Measurements from ENCODE around the gene ASB4.

Gene ASB4

DNA sequence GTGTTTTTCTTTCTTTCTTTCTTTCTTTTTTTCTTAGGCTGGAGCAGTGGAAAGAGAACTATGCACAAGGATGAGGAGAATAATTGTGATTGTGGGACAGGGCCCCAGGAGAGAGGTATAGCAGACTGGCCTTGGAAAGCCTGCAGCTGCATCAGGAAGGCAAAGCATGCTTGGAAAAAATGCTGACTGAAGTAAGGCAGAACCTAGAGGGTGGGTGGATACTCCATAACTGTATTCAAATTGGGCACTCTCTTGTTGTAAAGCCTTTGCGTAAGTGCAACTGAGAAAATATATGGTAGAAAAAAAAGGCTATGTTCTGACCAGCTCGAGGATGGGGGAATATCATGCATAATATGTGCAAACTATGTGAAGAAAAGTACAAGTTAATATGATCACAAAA lies 71.0 kb downstream of the ASB4 start:
- Mint-ChIP-seq H3K36me3 (ENCODE audit: low read depth) (no peaks in the 10 kb centered on the region), H3K4me3 (no peak overlapping the region), H3K27ac (no peak overlapping the region), H3K4me1 (peaks cover 11% of the 10 kb centered on the region), H3K27me3 (ENCODE audit: low read depth, poor library complexity) (no peaks in the 10 kb centered on the region), H3K9me3 (no peaks in the 10 kb centered on the region)
- DNase-seq = no peak
- TF ChIP-seq, protein P1, sequence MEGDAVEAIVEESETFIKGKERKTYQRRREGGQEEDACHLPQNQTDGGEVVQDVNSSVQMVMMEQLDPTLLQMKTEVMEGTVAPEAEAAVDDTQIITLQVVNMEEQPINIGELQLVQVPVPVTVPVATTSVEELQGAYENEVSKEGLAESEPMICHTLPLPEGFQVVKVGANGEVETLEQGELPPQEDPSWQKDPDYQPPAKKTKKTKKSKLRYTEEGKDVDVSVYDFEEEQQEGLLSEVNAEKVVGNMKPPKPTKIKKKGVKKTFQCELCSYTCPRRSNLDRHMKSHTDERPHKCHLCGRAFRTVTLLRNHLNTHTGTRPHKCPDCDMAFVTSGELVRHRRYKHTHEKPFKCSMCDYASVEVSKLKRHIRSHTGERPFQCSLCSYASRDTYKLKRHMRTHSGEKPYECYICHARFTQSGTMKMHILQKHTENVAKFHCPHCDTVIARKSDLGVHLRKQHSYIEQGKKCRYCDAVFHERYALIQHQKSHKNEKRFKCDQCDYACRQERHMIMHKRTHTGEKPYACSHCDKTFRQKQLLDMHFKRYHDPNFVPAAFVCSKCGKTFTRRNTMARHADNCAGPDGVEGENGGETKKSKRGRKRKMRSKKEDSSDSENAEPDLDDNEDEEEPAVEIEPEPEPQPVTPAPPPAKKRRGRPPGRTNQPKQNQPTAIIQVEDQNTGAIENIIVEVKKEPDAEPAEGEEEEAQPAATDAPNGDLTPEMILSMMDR (IDR thresholded peaks at IDR 0.05) = no peak

DNA sequence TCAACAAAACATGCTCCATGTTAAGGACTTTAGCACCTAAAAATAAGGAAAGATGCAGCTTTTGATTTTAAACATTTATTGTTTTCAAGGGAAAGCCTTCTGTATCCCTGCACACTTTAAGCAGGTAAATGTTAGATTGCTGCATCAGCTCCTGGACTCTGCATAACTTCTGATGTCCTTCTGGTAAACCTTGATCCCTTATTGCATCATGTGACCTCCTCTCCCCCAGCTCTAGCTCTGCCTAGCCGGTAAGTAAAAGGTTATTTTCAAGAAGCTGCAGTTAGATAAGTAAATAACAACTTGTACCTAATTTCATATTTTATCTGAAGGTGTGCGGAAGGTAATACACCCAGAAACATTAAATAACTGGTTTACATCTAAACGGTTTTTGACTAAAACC lies 73.1 kb downstream of the ASB4 start:
- DNase-seq = no peak
- H3K4me1 Mint-ChIP-seq = peaks cover 4% of the 10 kb centered on the region
- H3K36me3 Mint-ChIP-seq (ENCODE audit: low read depth) = no peaks in the 10 kb centered on the region
- no peak overlapping the region for H3K27ac Mint-ChIP-seq
- peaks cover 6% of the 10 kb centered on the region for H3K9me3 Mint-ChIP-seq
- H3K4me3 Mint-ChIP-seq = no peak overlapping the region
- TF ChIP-seq, protein P1 (IDR thresholded peaks at IDR 0.05) = no peak
- no peaks in the 10 kb centered on the region for H3K27me3 Mint-ChIP-seq (ENCODE audit: low read depth, poor library complexity)

DNA sequence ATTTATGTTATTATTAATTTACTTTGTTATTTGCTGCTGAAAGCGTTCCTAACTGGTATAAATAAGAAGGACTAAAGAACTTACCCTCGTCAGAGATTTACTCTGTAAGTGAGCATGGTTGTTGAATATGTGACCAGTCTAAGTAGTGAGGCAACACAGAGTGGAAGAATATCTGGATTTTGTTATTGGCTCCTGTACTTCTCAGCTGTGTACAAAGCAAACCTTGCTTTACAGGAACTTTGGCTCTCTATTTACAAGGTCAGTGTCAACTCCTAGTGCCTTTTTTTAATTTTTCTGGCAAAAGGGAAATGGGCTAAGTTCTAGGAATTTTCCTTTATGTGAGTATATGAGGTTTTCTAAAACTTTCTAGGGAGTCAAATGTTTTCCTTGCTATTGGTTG lies 74.9 kb downstream of the ASB4 start:
- Mint-ChIP-seq H3K9me3 (peaks cover 6% of the 10 kb centered on the region), H3K36me3 (ENCODE audit: low read depth) (no peaks in the 10 kb centered on the region), H3K4me3 (no peak overlapping the region), H3K27me3 (ENCODE audit: low read depth, poor library complexity) (peaks cover 3% of the 10 kb centered on the region), H3K27ac (no peak overlapping the region), H3K4me1 (no peaks in the 10 kb centered on the region)
- no peak for DNase-seq
- TF ChIP-seq, protein P1 (IDR thresholded peaks at IDR 0.05) = no peak

DNA sequence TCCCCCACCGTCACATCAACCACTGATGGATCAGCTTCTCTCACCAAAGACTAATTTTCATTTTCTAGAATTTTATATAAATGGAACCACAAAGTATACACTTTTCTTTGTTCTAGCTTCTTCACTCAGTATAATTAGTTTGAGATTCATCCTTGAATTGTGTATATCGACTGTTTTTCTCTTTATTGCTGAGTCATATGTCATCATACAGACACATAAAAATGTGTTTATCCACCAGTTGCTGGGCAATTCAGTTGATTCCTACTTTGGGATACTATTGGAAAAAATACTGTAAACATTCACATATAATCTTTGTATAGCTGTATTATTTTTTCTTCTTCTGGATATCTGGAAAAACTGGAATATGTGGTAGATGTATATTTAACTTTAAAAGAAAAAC lies 84.0 kb downstream of the ASB4 start:
- peaks cover 16% of the 10 kb centered on the region for H3K9me3 Mint-ChIP-seq
- TF ChIP-seq, protein P1 (IDR thresholded peaks at IDR 0.05) = no peak
- peaks cover under 1% of the 10 kb centered on the region for H3K27me3 Mint-ChIP-seq (ENCODE audit: low read depth, poor library complexity)
- no peak overlapping the region for H3K4me3 Mint-ChIP-seq
- no peak overlapping the region for H3K27ac Mint-ChIP-seq
- no peaks in the 10 kb centered on the region for H3K4me1 Mint-ChIP-seq
- DNase-seq = no peak
- no peaks in the 10 kb centered on the region for H3K36me3 Mint-ChIP-seq (ENCODE audit: low read depth)

DNA sequence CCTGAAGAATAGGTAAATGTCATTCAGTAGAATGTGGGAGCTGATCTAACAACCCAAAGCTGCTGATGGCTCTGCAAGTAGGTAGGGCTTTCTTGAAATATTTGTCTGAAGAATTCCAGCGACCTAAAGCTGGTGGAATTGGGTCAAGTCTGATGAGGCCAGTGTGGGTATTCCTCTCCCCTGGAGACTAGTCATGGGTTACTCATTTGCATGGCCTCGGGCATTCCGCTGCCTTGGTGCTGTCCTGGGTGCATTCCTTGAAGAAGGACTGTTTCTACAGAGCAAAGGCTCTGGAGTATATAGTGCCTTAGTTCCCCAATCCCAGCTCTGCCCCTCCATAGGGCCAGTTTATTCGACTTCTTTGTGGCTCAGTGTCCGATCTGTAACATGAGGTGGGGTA lies 91.4 kb downstream of the ASB4 start:
- Mint-ChIP-seq H3K36me3 (ENCODE audit: low read depth) (no peaks in the 10 kb centered on the region), H3K27me3 (ENCODE audit: low read depth, poor library complexity) (no peaks in the 10 kb centered on the region), H3K9me3 (peaks cover 13% of the 10 kb centered on the region), H3K27ac (peak overlapping the region; percentile 70), H3K4me1 (peaks cover 10% of the 10 kb centered on the region), H3K4me3 (no peak overlapping the region)
- TF ChIP-seq, protein P1 (IDR thresholded peaks at IDR 0.05) = no peak
- DNase-seq = no peak

DNA sequence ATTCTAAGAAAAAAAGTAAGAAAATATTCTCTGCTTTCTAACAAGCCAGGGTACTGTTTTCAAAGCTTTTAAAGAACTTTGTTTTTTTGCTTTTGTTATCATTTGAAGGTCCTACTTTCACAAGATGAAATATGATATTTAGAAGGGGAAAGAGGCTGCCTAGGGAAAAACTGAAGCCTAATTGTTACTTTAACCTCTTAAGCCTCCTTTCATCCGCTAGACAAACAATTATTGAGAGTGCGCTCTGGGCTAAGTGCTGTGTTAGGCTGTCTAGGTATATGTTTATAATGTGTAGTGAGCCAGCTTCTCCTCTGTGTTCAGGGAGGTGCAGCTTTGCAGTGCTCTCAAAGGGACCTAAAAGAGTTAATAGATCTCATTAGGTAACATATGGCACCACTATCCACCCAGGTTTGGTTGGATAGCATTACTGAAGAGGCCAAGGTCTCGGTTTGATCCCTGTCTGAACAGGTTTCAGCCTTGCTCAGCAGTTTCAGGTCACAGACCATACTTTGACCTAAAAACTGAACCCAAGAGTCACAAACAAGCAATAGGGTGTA lies 92.6 kb downstream of the ASB4 start:
- Mint-ChIP-seq H3K27ac (no peak overlapping the region), H3K36me3 (ENCODE audit: low read depth) (no peaks in the 10 kb centered on the region), H3K4me1 (peaks cover 10% of the 10 kb centered on the region), H3K9me3 (peaks cover 6% of the 10 kb centered on the region), H3K27me3 (ENCODE audit: low read depth, poor library complexity) (no peaks in the 10 kb centered on the region), H3K4me3 (no peak overlapping the region)
- no peak for DNase-seq
- TF ChIP-seq, protein P1 (IDR thresholded peaks at IDR 0.05) = no peak
